Endothelial cell of umbilical vein (primary cell): ENCODE data around the gene CALCA. TPM values are rescaled to one million over a fixed set of nuclear protein-coding genes. Genes with fewer than 3 reads are reported as not detected.

Experiments
- BruUV-seq: library from RNA; stranded (reverse); fragments of 400-500 nt; replicated peaks from 2 replicates; lab custom pipeline; 2021; lab: Mats Ljungman, UMichigan
- CTCF ChIA-PET: fragments of 300-600, 350-600 bp; sonication (Branson Sonifier 250); formaldehyde crosslinking; loops from one replicate; lab custom pipeline; 2021; ENCODE audit warnings: antibody characterized with exemption, inconsistent platforms; lab: Charles Lee
- POLR2A ChIA-PET: fragments of 300-600, 350-600 bp; sonication (Branson Sonifier 250); formaldehyde crosslinking; loops from one replicate; lab custom pipeline; 2021; ENCODE audit warnings: antibody characterized with exemption, inconsistent platforms; lab: Charles Lee
- DNase-seq: peaks from one replicate; pipeline ENCODE4 v3.0.0-alpha.2; 2011; ENCODE audit warnings: low read depth, low spot score
- FAIRE-seq: peaks from 2 replicates; lab custom pipeline; 2011; peaks lifted over from hg19 to GRCh38; lab: Jason Lieb, UNC
- H2AFZ ChIP-seq: 2 replicates; pipeline ENCODE4 v1.6.0; 2012; ENCODE audit warnings: low read depth, low read length, control low read depth, inconsistent platforms
- H3K27ac ChIP-seq: 2 replicates; pipeline ENCODE4 v1.5.1; 2011; ENCODE audit warnings: low read depth, mild to moderate bottlenecking, control low read depth, low read length, moderate library complexity; ENCODE audit not compliant: insufficient read depth
- H3K27me3 ChIP-seq, 2 experiments: 2 replicates each; pipeline versions ENCODE4 v1.6.0 to v1.6.1; 2011; ENCODE audit warnings: low read length in 2 of 2, mixed read lengths in 1 of 2; ENCODE audit not compliant: control insufficient read depth in 2 of 2, insufficient read depth in 2 of 2
- H3K36me3 ChIP-seq, 2 experiments: 2 replicates in 1 of 2; 3 replicates in 1 of 2; pipeline ENCODE4 v1.5.1; 2011; ENCODE audit warnings: low read length in 2 of 2, mild to moderate bottlenecking in 1 of 2, moderate library complexity in 1 of 2; ENCODE audit not compliant: control insufficient read depth in 2 of 2, insufficient read depth in 2 of 2; ENCODE audit errors: extremely low read depth in 1 of 2
- H3K4me1 ChIP-seq: 3 replicates; pipeline ENCODE4 v1.5.1; 2011; ENCODE audit warnings: mild to moderate bottlenecking, low read length; ENCODE audit not compliant: control insufficient read depth, insufficient read depth; ENCODE audit errors: extremely low read depth
- H3K4me2 ChIP-seq: 2 replicates; pipeline ENCODE4 v1.6.1; 2011; ENCODE audit warnings: low read length, control low read depth, mixed read lengths; ENCODE audit not compliant: insufficient read depth
- H3K4me3 ChIP-seq, 3 experiments: fragments of 200-600 bp in 1 of 3; sonication (generic), shearing (Covaris generic) in 1 of 3; replicated peaks in 1 of 3; 2 replicates each; pipeline ENCODE4 v1.5.1; 2011 to 2016; ENCODE audit warnings: control low read depth in 3 of 3, low read length in 3 of 3, mild to moderate bottlenecking in 2 of 3, inconsistent platforms in 1 of 3, low read depth in 1 of 3, moderate library complexity in 1 of 3; ENCODE audit not compliant: insufficient read depth in 1 of 3
- H3K79me2 ChIP-seq: 2 replicates; pipeline ENCODE4 v1.6.0; 2012; ENCODE audit warnings: low read length, inconsistent platforms; ENCODE audit not compliant: control insufficient read depth, insufficient read depth
- H3K9ac ChIP-seq: replicated peaks from 2 replicates; pipeline ENCODE3; 2011; ENCODE audit warnings: low read length, control low read depth; ENCODE audit not compliant: insufficient read depth; ENCODE audit errors: extremely low read depth
- H3K9me1 ChIP-seq: replicated peaks from 3 replicates; pipeline ENCODE4 v1.6.0; 2011; ENCODE audit warnings: mild to moderate bottlenecking, low read length; ENCODE audit not compliant: control insufficient read depth, insufficient read depth; ENCODE audit errors: extremely low read depth
- H3K9me3 ChIP-seq: replicated peaks from 2 replicates; pipeline ENCODE4 v1.5.1; 2012; ENCODE audit warnings: low read length, inconsistent platforms; ENCODE audit not compliant: control insufficient read depth, insufficient read depth
- H4K20me1 ChIP-seq: replicated peaks from 2 replicates; pipeline ENCODE3; 2011; ENCODE audit warnings: mild to moderate bottlenecking, low read length; ENCODE audit not compliant: control insufficient read depth, insufficient read depth; ENCODE audit errors: extremely low read depth
- CTCF ChIP-seq, 2 donors: IDR thresholded peaks; 1 replicate in 1 of 2; 2 replicates in 1 of 2; pipeline ENCODE4 v1.5.1; 2011; ENCODE audit warnings: low read length in 2 of 2, mild to moderate bottlenecking in 2 of 2, moderate library complexity in 2 of 2, control low read depth in 1 of 2, inconsistent platforms in 1 of 2, low read depth in 1 of 2; ENCODE audit not compliant: insufficient read depth in 1 of 2; ENCODE audit errors: extremely low read depth in 1 of 2
- EZH2 ChIP-seq: IDR thresholded peaks from 2 replicates; pipeline ENCODE4 v1.6.1; 2012; ENCODE audit warnings: borderline replicate concordance, low read depth, mild to moderate bottlenecking, moderate library complexity, low read length, inconsistent platforms; ENCODE audit not compliant: severe bottlenecking
- FOS ChIP-seq: IDR thresholded peaks from 2 replicates; pipeline ENCODE4 v1.6.1; 2011; ENCODE audit warnings: mild to moderate bottlenecking, low read length, moderate library complexity, borderline replicate concordance; ENCODE audit not compliant: insufficient read depth
- MAX ChIP-seq: IDR thresholded peaks from 2 replicates; pipeline ENCODE4 v1.6.1; 2011; ENCODE audit not compliant: insufficient read depth, insufficient read length
- MYC ChIP-seq: IDR thresholded peaks from one replicate; pipeline ENCODE4 v1.6.1; 2011; ENCODE audit warnings: mild to moderate bottlenecking, low read depth, low read length
- POLR2A ChIP-seq: IDR thresholded peaks from 2 replicates; pipeline ENCODE4 v1.6.1; 2012; ENCODE audit warnings: low read depth, mild to moderate bottlenecking, control low read depth, low read length
- POLR2AphosphoS5 ChIP-seq: IDR thresholded peaks from 2 replicates; pipeline ENCODE4 v1.6.1; 2012; ENCODE audit warnings: low read depth, mild to moderate bottlenecking, control low read depth, low read length, moderate library complexity; ENCODE audit not compliant: insufficient read depth
- dilution Hi-C: fragments of 300-500 bp; cut with MboI; formaldehyde crosslinking; loops from one replicate; pipeline ENCODE4 v1.15.0; 2019; ENCODE audit warnings: low sequenced_read_pairs; ENCODE audit not compliant: extremely low pct_ligation_motif_present
- intact Hi-C: fragments of 100-400 bp; cut with micrococcal nuclease; formaldehyde crosslinking; loops from one replicate; pipeline ENCODE4 v1.10.0; 2022
- polyA plus RNA-seq, 4 experiments: library from polyadenylated mRNA; depleted of rRNA in 3 of 4; stranded (reverse) in 3 of 4; unstranded in 1 of 4; fragments of >200 nt; gene quantifications; 2 replicates each; pipeline versions ENCODE4 v1.2.1 to v1.2.3, GENCODE V29; 2011 to 2012; ENCODE audit warnings: missing spikeins in 1 of 4
- total RNA-seq: library from RNA; stranded (reverse); gene quantifications from 2 replicates; pipeline ENCODE4 v1.2.3, GENCODE V29; 2021

The CALCA gene
- total and polyA plus RNA-seq, 2 donors (not counting 3 experiments of a cell fraction or from before 2014, with no cell fraction given): not detected

GRCh38 chr11:14980854-14981253, 8.7 kb upstream of the CALCA start:
- CTCF ChIA-PET: interaction anchor here (0.7 to 1.1 kb wide), 2 partner anchors 11 to 72 kb away, joined by 3 to 6 read pairs; no protein-coding TSS in a partner anchor

More at GRCh38 chr11:14980854-14981253, 8.7 kb upstream of the CALCA start:
- DNase-seq (no peak), FAIRE-seq (no peak)
- BruUV-seq: no TSS peak
- Histone ChIP-seq H3K4me1 (no peaks in the 10 kb centered on the region), H3K9me1 (no peaks in the 10 kb centered on the region), H3K4me2 (no peak overlapping the region), H3K36me3 (no peaks in the 10 kb centered on the region), H2AFZ (no peak overlapping the region), H3K79me2 (no peaks in the 10 kb centered on the region), H3K9me3 (no peaks in the 10 kb centered on the region), H3K27ac (no peak overlapping the region), H3K9ac (no peak overlapping the region), H3K4me3 (no peak overlapping the region), H3K27me3 (peaks cover 4% of the 10 kb centered on the region in 2 experiments), H4K20me1 (no peaks in the 10 kb centered on the region)
- POLR2A ChIA-PET: no interaction called here
- TF ChIP-seq EZH2 (no peak), MAX (no peak), CTCF (IDR thresholded peaks at IDR 0.05; ENCODE audit: extremely low read depth in 1 of 2, insufficient read depth in 1 of 2, low read depth in 1 of 2, low read length in 2 of 2) (no peak), FOS (no peak), MYC (no peak), POLR2AphosphoS5 (no peak), POLR2A (no peak)
- dilution Hi-C loops: no loop called here
- intact Hi-C loops: no loop called here
